Measurements from ENCODE around the gene ZNF69. TPM values are rescaled to one million over a fixed set of nuclear protein-coding genes. Genes with fewer than 3 reads are reported as not detected.

ZNF69 gene
- total RNA-seq, 2 donors from 2014 or later, result 24.6 to 28.8 TPM

GRCh38 chr19:11890634-11891033, 3.1 kb downstream of the ZNF69 start:
- no peak overlapping the region for H3K4me3 Mint-ChIP-seq
- peaks cover 5% of the 10 kb centered on the region for H3K27me3 Mint-ChIP-seq (ENCODE audit: insufficient read depth)
- peaks cover 89% of the 10 kb centered on the region for H3K9me3 Mint-ChIP-seq
- Histone ChIP-seq H3K9ac (ENCODE audit: extremely low read depth, low read length, poor library complexity, severe bottlenecking) (no peak overlapping the region), H3K4me3 (ENCODE audit: low read length) (peak overlapping the region; percentile 94), H3K27me3 (ENCODE audit: control insufficient read depth, insufficient read depth, low read length, poor library complexity, severe bottlenecking) (no peaks in the 10 kb centered on the region), H3K36me3 (ENCODE audit: control insufficient read depth, insufficient read depth, low read length) (peaks cover 58% of the 10 kb centered on the region), H3K9me3 (ENCODE audit: control insufficient read depth, low read length) (peaks cover 66% of the 10 kb centered on the region), H3K27ac (ENCODE audit: low read depth, low read length) (peak overlapping the region; percentile 44), H3K4me1 (ENCODE audit: control insufficient read depth, insufficient read depth, low read length) (no peaks in the 10 kb centered on the region)
- WGBS, 2 experiments (ENCODE audit: insufficient coverage in 1 of 2, insufficient read length in 1 of 2), result 94 to 97% methylated on average over 5 of the region's 5 CpGs
- DNase-seq, result no peak
- H3K4me1 Mint-ChIP-seq, result peaks cover 11% of the 10 kb centered on the region
- H3K27ac Mint-ChIP-seq, result no peak overlapping the region
- TF ChIP-seq CTCF (conservative IDR thresholded peaks at IDR 0.05), result no peak
- H3K36me3 Mint-ChIP-seq (ENCODE audit: low read depth), result peaks cover 71% of the 10 kb centered on the region

GRCh38 chr19:11894851-11895250, 7.3 kb downstream of the ZNF69 start:
- no peak for DNase-seq
- no peak overlapping the region for H3K27ac ChIP-seq (ENCODE audit: low read depth, low read length)
- H3K9me3 Mint-ChIP-seq, result peaks cover 93% of the 10 kb centered on the region
- TF ChIP-seq CTCF (conservative IDR thresholded peaks at IDR 0.05), result no peak
- H3K36me3 ChIP-seq (ENCODE audit: control insufficient read depth, insufficient read depth, low read length), result peaks cover 85% of the 10 kb centered on the region
- 95% methylated on average over 4 to 6 of the region's 6 CpGs for WGBS, 2 experiments (ENCODE audit: insufficient coverage in 1 of 2, insufficient read length in 1 of 2)
- no peak overlapping the region for H3K4me3 Mint-ChIP-seq
- H3K9me3 ChIP-seq (ENCODE audit: control insufficient read depth, low read length), result peaks cover 90% of the 10 kb centered on the region
- no peaks in the 10 kb centered on the region for H3K27me3 ChIP-seq (ENCODE audit: control insufficient read depth, insufficient read depth, low read length, poor library complexity, severe bottlenecking)
- H3K4me1 Mint-ChIP-seq, result peaks cover under 1% of the 10 kb centered on the region
- no peak overlapping the region for H3K9ac ChIP-seq (ENCODE audit: extremely low read depth, low read length, poor library complexity, severe bottlenecking)
- H3K36me3 Mint-ChIP-seq (ENCODE audit: low read depth), result peaks cover 90% of the 10 kb centered on the region
- H3K4me1 ChIP-seq (ENCODE audit: control insufficient read depth, insufficient read depth, low read length), result no peaks in the 10 kb centered on the region
- H3K27ac Mint-ChIP-seq, result no peak overlapping the region
- H3K4me3 ChIP-seq (ENCODE audit: low read length), result no peak overlapping the region
- H3K27me3 Mint-ChIP-seq (ENCODE audit: insufficient read depth), result no peaks in the 10 kb centered on the region

GRCh38 chr19:11902228-11902627, 14.6 kb downstream of the ZNF69 start:
- peaks cover 83% of the 10 kb centered on the region for H3K36me3 ChIP-seq (ENCODE audit: control insufficient read depth, insufficient read depth, low read length)
- Mint-ChIP-seq H3K27me3 (ENCODE audit: insufficient read depth) (no peaks in the 10 kb centered on the region), H3K36me3 (ENCODE audit: low read depth) (peaks cover 90% of the 10 kb centered on the region)

More at GRCh38 chr19:11902228-11902627, 14.6 kb downstream of the ZNF69 start:
- Mint-ChIP-seq H3K4me1 (no peaks in the 10 kb centered on the region), H3K4me3 (no peak overlapping the region), H3K9me3 (peaks cover 98% of the 10 kb centered on the region), H3K27ac (no peak overlapping the region)
- Histone ChIP-seq H3K4me1 (ENCODE audit: control insufficient read depth, insufficient read depth, low read length) (no peaks in the 10 kb centered on the region), H3K27me3 (ENCODE audit: control insufficient read depth, insufficient read depth, low read length, poor library complexity, severe bottlenecking) (no peaks in the 10 kb centered on the region), H3K9ac (ENCODE audit: extremely low read depth, low read length, poor library complexity, severe bottlenecking) (no peak overlapping the region), H3K4me3 (ENCODE audit: low read length) (peak overlapping the region; percentile 79), H3K9me3 (ENCODE audit: control insufficient read depth, low read length) (peaks cover 96% of the 10 kb centered on the region), H3K27ac (ENCODE audit: low read depth, low read length) (no peak overlapping the region)
- TF ChIP-seq CTCF (conservative IDR thresholded peaks at IDR 0.05), result no peak
- WGBS, 2 experiments (ENCODE audit: insufficient coverage in 1 of 2, insufficient read length in 1 of 2), result 100% methylated on average over 1 to 2 of the region's 3 CpGs
- no peak for DNase-seq

Measured in endodermal cell (in vitro differentiated cells).